ENCODE results near the gene SKIDA1.

Gene SKIDA1

DNA sequence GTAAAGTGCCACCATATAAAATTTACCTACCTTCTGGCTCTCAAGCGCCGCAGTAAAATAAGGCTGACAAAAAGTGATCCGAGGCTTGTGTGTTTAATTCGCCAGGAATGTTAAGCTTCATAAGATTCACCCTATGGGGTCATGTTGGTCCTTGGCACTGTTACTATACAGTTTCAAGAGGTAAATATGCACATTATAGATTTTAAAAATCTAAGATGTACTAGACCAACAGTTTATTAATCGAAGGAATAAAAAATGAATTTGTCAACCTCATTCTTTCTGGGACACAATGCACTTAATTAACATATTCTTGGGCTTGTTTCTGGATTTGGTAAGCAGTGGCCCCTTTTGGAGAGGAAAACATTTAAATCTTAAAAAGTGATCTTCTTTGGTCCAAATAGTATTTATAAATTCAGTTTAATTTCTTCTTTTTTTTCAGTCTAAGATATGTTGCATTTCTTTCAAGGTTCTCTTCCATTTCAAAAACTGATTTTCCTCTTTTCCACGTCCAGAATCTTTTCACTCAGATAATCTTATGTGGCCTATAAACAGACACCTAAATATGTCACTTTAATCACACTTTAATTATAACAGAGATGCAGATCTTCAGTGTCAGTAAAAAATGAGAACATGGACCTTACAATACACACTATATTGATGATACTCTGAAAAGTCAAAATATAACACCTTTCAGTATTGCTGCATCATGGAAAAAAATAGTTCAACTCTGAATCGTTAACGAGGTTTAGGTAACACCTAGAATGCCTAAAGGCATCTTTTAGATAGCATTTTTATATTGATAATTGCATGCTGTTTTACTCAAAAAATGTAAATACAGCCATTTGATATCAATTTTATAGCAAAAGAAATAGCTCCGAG lies 3.8 kb upstream of the SKIDA1 start:
- DNase-seq (ENCODE audit: low spot score) = no peak

DNA sequence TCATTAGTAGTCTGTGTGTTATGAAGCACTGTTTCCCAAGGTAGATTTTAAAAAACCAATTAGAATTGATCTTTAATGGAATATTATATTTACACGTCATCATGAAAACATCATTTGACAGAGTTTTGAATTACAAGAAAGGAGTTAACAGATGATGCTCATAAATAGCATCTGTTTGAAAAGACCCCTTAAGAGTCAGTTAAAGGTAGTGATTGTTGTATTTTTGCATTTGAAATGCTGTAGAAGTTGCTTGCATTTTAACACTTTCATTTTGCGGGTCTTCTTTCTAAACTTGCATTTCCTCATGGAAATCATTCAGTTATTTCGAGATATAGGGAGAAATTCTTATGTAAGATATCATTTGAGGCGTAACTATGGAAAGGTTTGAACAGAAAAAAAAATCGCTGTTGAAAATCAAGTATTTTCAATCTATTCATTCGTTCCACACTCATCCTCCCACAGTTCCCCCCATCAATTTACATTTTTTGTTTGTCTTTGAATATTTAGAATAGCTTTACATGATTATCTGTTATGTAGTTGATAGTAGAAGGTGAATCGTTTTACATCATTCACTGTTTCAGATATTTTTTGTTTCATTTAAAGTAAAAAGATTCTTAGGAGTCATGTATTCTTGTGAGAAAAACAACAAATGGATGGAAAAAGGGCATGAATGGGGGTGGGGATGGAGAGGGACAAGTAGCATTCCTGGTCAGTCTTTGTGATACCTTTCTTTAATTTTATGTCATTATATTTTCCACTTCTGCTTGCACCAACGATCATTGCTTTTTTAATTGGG lies 3.0 kb upstream of the SKIDA1 start:
- DNase-seq (ENCODE audit: low spot score) = no peak

DNA sequence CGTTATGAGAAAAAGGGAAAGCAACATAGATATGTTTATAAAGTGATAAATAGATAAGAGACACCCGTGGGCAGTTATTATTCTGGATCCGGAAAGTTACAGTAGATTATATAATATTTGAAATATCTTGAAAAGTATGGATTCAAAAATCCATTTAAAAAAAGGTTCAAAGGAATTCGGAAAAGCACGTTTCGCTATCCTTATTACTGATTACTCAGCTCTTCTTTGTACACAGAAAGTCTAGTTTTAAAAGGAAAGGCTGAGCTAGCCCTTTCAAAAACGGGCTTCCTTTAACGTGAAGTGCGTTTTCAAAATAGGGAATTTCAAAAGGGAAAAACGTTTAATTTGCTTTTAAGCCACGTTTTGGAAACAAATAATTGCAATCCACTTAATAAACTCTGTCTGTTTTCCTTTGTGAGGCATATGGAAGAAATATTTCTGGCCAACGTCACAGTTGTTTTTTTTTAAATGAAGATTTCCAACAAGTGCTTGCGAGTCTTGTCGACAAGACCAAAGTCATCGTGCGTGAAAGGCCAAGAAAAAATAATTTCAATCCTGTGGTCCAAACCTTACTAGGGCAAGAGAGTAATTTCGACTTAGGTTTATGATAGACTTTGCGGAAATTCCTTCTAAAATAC lies 2.2 kb upstream of the SKIDA1 start:
- no peak for DNase-seq (ENCODE audit: low spot score)

DNA sequence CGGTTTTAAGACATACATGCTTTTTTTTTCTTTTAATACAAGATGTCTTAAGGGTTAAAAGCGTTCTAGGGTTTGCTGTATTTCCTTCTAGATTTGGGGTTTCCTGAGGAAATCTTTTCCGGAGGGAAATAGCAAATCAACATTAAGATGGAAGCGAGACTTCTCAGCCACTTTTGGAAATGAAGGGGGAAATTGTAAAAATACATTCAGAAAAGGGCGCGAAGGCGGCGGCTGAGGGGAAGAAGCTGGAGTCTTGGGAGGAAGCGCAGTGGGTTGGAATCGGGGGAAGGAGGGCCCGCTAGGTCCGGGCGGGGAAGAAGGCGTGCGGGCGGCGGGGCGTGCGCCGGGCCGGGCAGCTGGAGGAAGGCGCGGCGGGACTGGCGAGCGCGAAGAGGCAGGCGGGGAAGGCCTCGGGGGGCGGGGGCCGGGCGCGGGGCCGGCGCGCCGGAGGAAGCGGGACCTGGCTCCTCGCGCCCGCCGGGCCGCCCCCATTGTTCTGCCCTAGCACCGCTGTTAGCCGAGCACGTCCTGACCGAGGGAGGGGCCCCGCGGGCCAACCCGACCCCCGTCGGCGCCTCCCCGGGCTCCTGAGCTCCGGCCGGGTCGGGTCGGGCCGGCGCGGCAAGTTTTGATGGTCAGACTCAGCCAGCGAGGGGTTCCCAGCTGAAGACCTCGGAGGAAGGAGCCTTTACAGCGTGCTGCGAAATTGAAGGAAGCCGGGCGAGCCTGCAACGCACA lies 1.5 kb upstream of the SKIDA1 start:
- DNase-seq (ENCODE audit: low spot score) = no peak

DNA sequence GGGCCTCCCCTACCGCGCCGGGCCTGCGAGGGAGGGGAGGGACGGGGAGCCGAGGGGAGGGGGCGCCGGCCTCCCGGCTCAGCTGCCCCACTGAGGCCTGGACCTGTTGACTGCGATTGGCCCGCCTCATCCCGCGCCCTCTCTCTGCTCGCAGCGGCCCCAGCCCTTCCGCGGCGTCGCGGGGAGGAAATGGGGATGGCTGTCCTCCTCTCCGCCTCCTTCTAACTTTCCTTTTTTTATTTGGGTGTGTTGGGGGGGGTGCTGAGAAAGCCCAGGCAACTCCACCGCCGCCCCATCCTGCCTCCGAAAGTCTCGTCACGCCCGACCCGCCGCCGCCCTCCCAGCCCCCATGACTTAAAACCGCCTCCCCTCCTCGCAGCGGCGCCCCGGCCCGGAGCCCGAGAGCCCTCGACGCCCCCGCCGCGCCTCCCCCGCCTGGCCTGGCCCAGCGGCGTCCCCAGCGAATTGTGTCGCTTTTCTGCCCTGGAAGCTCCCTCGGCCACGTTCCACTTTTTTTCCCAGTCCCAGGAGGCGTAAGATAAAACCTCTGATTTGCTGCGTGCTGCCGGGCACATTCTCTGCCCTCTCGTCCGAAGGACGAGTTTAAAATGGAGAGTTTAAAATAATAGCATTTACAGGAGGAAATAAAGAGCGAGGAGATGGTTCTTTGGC lies 842 bp upstream of the SKIDA1 start:
- DNase-seq (ENCODE audit: low spot score) = peak; percentile 32

DNA sequence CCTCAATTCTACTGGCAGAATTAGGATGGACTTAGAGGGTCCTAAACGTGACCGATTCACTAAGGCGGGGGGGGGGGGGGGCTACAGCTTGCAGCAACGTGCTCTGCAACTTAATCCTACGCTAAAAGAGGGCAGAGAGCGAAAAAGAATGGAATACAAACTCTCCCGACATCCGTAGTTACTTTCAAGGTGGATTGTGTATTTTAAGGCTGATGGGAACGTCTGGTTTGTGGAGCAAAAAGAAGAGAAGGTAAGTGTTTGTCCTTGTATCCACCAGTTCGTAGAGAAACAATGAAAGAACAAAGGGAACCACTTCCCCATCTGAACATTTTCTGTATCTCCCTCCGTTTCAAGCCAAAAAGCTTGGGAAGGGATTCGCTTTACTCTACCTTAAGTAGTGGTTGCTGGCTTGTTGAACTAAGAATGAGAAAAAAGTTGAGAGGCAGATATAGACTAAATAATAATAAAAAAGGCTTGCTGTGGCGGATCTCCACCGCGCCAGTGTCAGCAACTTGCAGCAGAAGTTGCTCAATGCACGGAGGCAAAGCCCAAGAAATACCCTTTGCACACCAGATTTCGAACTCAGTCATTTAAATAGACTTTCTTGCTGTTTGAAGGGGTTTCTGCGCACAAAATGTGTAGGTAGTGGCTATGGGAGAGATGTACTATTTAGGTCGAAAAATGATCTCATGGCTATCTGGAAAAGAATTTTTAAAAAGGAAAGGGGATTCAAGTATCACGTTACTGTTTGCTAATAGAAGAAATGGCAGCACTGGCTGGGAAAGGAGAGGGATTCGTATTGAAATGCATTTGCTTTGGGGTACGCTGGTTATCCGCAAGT lies 736 bp downstream of the SKIDA1 start:
- DNase-seq (ENCODE audit: low spot score) = no peak

DNA sequence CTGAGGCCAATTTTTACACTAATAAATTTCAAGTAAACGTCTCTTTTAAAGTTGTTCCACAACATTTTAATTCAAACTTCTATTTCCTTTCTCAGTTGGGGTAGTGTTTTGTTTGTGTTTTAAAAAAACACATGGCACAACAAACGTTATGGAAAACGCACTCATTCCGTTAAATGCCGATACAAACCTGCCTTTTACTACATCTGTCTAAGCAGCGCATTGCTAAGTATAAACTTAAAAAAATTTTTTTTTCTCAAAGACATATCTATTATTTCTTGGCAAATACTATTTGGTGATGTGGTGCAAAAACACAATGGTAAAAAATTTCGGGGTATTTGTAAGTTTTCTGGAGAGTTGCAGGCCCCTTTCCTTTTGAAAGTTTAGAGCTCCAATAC lies 1.4 kb downstream of the SKIDA1 start:
- DNase-seq (ENCODE audit: low spot score) = no peak

DNA sequence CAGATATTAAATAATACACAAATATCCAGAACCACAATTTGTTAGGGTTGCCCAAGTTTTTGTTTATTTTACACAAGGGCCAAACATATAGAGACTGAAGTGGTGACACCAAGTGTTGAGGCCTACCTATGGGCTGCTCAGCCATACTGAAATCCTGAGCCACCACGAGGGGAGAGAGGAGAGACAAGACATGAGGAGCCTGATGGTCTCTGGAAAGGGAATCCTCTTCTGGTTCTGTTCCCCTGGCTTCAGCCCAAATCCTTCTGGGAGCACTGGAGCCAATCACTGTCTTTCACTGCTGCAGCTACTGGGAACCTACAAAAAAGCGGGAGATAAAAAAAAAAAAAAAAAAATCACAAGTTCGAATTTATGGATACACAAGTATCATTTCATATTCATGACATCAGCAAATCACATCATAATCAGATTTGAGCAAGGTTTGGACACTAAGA lies 1.9 kb downstream of the SKIDA1 start:
- DNase-seq (ENCODE audit: low spot score) = no peak

DNA sequence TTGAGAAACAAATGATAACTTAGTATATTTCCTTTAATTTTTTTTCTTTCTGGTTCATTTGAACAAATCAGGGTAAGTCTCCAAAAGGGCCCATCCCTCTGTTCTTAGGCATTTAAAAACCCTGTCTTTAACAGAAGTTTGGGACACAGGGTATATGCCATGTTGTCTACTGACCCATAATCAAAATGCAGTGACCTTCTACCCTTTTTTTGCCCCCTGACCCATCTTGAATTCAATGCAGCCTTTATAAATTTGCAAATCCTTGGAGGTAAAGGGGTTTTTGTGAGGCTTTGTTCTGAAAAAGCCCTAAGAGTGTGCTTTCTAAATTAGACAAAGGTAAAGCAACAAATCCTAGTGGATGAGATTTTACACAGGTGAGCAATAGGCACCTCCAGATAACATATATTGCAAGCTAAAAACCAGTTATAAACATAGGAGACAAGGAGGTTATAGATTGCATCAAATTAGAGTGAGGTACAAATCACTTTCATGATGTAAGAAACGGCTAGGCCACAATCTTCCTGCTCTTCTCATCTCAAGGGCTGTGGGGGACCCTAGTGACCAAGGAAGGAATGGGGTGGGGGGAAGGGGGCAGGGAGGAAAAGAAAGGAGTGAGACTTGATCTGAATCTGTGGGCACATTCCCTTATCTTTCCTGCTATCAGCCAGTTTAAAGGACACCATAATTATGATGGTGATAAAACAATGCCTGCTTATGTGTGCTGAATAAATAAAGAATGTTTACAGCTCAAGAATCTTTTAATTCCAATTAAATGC lies 2.7 kb downstream of the SKIDA1 start:
- no peak for DNase-seq (ENCODE audit: low spot score)

DNA sequence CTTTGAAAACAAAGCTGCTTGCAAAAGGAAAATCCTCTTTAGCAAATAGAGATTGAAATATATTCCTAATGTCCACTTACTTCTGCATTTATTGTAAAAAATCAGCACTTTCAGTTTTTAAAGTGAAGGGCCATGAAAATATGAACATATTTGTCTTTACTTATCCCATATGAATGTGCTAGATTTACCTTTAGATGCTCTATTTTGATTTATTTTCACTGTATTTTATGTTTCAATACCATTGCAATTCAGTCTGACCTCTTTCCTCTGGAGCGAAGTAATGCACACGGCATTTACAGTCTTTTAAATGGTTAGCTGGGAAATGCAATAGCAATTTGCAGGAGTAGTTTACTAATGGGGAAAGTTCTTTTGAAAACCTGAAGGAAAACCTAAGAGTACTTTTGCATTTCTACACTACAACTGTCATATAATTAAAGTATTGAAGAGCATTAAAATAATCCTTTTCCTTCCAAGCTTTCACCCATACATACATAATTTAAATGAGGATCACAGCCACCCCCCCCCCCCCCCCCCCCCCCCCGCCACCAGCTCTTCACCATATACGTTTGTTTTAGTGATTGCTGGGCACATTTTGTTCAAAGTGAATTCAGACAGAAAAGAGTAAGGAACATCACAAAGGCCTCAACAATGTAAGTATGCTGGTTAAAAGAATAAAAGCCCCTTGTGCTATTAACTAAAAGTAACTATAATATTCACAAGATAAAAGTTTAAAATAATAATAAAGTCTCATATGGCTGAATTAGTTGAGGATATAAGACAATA lies 3.5 kb downstream of the SKIDA1 start:
- no peak for DNase-seq (ENCODE audit: low spot score)

DNA sequence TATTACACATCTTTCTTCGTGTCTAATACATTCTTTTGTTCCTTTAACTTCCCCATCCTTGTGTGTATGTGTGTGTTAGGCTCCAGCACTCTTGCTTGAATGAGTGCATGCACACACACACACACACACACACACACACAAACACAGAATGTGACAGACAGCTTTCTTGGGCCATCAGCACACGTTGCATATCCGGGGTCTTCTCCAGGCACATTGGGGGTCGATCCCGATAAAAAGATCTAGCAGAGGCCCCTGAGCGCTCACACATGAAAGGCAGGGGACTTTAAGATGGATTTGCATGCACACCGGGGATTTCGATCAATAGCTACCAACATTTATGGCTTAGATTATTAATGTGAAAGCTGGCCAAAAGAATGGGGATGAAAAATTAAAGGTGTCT lies 4.5 kb downstream of the SKIDA1 start:
- DNase-seq (ENCODE audit: low spot score) = no peak

DNA sequence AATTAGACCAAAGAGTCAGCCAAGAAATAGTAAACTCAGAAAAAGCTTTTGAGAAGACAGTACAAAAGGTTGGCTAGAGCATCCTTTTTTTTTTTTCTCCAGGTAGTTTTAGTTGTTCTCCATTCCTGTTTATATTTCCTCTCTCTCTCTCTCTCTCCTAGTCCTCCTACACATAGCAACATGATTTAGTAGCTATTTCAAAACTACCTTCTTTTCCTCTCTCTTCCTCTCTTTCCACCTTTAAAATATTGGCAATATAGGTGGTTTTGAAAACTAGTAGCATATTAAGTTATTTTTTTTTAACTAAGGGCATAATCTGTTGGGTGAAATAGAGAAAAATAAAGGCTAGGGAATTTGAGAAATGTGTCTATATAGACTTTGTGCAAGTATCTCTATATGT lies 5.0 kb downstream of the SKIDA1 start:
- DNase-seq (ENCODE audit: low spot score) = no peak

DNA sequence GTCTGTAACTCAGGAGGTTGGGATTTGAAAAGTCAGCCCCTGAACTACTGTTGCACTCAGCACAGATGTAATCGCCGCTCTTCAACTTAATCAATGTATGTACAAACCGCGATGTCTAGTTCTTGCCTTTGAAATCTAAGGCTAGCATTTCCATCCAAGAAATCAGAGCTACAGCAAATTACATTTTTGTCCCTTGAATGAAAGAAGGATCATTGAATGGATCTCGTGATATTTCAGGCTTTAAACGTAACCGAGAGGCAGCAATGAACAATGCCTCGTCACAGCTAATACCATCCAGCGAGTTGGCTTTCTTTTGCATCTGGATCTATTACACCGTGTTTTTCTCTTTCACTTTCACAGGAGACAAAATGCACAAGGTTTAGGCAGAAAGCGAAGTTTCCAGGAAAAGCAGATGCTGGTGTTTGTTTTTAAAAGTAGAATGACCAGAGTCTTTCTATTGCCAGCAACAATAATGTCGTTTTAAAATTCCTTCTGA lies 5.5 kb downstream of the SKIDA1 start:
- DNase-seq (ENCODE audit: low spot score) = no peak

DNA sequence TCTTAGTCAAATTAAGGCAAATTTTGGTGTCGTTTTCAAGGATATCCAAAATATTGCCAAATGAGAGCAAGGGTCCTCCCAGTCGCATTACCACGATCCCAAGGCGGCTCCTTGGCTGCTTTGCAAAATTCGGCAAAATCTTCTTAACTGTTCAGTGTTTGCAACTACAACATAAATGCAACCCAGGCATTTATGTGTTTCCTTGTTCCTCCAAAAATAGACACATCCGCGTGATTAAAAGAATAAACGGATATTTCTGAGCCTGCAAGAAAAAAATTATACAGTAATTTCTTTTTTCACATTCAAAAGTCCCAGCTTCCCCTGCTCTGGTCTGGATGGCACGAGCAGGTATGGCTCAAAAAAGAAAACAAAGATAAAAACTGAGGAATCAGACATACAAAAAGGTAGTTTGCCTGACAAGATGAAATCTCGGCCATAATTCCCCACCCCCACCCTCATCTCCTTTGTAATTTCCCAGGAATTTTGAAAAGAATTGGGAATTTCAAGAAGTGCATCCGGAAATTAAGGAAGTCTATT lies 6.0 kb downstream of the SKIDA1 start:
- DNase-seq (ENCODE audit: low spot score) = no peak

DNA sequence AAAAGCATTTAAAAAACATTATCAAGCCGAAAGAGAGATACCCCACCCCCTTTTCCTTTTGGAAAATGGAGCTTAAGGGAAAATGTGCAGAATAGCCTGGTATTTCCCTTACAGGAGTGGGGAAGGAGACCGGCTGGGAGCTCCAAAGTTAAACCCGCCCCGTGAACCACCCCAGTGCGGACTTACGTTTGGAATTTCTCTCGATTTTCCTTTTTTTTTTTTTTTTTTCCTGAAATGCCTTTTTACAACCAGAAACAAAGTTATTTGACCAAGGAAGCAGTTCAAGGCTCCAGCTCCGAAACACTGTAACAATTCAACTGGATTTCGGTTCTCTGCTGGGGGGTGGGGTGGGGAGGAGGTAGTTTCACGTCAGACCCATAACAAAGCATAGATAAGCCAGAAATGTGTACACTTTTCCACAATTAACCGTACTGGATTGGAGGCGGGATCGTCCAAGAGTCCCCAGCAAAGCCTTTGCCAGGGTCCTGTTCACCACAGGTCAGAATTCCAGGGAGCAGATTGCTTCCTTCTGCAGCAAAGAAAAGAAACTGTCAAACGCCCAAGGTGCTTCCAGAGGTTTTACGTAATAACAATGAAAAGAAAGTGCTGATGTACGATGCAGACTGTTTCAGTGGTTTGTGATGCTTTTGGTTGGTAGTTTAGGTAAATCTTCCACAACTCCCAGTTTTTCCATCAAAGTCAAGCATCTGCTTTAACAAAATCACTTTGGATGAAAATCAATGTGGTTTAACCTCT lies 6.7 kb downstream of the SKIDA1 start:
- DNase-seq (ENCODE audit: low spot score) = no peak

DNA sequence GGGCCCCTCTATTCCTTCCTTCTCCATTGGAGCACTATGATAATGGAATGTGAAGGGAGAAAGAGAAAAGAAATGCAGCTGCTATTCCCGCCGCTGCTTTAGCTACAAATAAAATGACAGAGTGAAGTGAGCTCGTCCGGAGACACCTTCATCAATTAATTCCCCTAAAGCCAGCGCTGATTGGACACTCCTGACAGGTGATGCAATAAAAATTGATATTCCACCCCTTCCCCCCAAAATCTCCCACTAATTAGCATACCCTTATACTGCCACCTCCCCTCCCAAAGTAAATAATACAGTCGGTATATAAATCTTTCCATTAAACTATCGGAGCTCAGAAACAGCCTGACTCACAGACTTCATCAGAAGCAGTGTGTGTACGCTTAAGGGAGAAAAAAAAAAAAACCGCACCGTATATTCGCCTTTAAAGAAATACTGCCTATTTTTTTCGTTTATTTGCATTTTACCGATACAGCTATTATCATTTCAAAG lies 7.3 kb downstream of the SKIDA1 start:
- no peak for DNase-seq (ENCODE audit: low spot score)

Data from COLO829 (cell line).